HG02840 (cell line): ENCODE data around the gene STX8.
"Not testable (repeated sequence)": the region's sequence is repeated elsewhere in the genome, so short reads cannot be mapped to it uniquely, and the experiment has no call there.

ENCODE experiments used
- ATAC-seq: cut with Tn5 transposase; IDR thresholded peaks from one replicate; pipeline ENCODE4 v1.9.1; 2021; ENCODE audit warnings: mild to moderate bottlenecking, moderate library complexity, moderate number of reproducible peaks; ENCODE audit not compliant: unreplicated experiment, low FRiP score

The STX8 gene

GRCh38 chr17:9447298-9447697 lies 128.3 kb downstream of the STX8 start:
- ATAC-seq: not testable (repeated sequence)

DNA sequence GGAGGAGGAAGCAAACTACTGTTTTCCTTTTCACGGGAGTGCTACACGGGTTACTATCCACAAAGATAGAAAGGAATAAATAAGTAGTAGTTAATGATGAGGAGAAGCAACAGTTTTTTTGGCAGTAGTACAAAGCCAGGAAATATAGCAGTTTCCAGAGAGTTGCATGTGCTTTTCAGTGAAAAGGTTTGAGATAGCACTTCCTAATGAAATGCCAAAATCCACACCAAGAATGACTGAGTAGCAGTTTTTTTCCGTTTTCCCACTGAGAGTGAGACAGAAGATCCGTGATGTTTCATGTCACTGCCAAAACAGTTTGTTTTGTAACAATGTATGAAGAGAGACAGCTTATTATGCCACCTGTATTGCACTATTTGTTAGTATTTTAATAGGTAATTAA lies 129.1 kb downstream of the STX8 start:
- ATAC-seq: no peak

GRCh38 chr17:9445424-9445823 lies 130.2 kb downstream of the STX8 start:
- ATAC-seq: no peak

DNA sequence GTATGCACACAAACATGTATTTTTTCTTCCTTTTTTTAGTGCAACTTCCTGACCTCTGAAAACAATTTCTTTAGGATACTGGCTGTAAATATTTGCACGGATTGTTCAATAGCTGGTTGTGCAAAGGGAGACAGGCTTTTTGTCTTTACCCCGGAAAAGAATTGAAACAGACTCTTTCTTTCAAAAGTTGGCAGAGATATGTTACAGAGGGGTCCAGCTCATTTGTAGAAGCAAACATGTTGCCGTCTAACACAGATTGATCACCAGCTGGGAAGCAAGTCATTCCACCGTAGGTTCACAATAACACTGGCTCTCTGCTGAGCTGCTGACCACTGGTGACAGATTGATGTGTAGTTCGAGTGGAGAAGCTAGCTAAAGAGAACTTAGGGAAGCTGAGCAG lies 130.9 kb downstream of the STX8 start:
- ATAC-seq: no peak

DNA sequence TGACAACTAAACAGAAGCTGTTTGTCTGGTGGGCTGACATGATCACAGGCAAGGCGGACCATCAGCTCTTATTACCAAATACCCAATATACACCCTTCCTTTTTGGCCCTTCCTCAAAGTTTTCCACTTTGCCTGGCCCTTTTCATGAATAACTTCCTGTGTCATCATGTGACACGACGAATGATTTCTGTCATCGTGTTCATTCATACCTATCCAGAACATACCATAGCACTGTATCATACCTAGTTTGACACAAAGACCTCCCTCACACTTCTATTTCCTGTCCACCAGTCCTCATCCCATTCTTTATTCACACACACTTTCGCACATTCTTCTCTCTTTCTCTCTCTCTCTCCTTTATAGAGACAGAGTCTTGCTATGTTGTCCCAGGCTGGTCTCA lies 131.8 kb downstream of the STX8 start:
- ATAC-seq: no peak

DNA sequence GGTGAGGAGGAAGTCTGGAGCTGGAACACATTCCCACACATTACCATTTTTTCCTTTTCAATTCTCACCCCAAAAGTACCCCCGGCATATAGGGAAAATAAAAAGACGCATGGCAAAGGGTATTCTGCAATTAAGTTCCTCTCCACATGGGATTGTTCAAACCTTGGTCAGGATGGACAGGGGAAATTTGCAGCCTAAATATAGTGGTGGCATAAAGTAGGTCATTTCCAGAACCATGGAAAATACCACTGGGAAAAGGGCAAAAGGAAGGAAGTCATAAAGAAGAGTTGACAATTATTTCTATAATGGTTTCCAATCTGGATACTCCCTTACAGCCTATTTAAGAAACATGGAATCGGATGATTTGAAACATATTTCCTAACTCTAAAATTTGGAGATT lies 135.8 kb downstream of the STX8 start:
- ATAC-seq: no peak

GRCh38 chr17:9436630-9437029 lies 139.0 kb downstream of the STX8 start:
- ATAC-seq: no peak

GRCh38 chr17:9435165-9435564 lies 140.5 kb downstream of the STX8 start:
- no peak for ATAC-seq

DNA sequence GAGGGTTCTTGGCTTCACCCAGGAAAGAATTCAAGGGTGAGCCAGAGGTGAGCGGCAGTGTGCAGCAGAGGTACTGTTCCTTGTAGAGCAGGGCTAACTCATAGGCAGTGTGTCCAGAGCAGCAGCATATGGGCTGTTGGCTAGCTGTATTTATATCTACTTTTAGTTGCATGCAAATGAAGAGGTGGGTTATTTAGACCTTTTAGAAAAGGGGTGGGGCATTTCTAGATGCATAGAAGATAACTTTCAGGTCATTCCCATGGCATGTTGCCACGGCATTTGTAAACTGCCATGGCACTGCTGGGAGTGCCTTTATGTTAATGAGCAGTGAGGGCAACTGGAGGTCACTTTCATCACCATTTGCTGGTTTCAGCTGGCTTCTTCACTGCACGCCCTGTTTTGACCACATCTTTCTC lies 141.0 kb downstream of the STX8 start:
- ATAC-seq: no peak

- no peak for ATAC-seq
These were observed 142.6 kb downstream of the STX8 start for GRCh38 chr17:9432934-9433421.

- ATAC-seq: no peak
These were observed 143.3 kb downstream of the STX8 start for GRCh38 chr17:9432134-9432885.

- no peak for ATAC-seq
These were observed 144.0 kb downstream of the STX8 start for GRCh38 chr17:9431620-9432019.

DNA sequence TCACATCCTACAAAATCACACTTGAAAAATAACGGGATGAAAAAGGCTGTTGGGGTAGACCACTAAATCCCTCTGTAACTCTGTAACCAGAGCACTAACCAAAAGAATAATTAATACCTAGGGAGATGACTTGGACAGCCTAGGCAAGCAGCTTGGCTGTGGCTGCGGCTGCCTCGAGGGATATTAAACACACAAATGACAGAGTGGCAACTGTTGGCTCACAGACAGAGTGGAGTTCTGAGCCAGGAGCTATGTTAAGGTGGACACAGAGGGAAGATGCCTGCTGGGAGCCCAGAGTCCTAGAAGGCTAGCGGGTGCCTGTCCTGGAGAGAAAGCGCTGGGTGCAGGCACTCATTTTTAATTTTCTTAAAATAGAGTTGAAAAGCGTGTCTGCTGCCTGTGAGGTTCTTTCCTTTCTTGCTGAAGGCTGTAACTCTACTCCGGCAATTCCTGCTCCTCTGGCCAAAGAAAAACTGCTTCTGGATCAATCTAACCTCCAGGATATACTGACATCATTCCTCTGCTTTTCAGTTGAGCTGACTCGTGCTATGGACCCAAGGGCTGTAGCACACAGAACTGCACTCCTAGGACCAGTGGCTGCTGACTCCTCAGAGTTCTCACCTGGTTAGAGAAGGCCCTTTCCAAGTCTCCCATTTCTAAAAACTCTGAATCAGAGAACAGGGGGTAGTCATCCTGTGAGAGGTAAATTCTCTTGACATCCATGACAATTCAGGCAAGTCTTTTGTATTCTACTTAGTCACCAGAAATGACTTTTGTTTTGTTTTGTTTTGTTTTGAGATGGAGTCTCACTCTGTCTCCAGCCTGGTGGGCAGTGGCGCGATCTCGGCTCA lies 147.9 kb downstream of the STX8 start:
- ATAC-seq: no peak

DNA sequence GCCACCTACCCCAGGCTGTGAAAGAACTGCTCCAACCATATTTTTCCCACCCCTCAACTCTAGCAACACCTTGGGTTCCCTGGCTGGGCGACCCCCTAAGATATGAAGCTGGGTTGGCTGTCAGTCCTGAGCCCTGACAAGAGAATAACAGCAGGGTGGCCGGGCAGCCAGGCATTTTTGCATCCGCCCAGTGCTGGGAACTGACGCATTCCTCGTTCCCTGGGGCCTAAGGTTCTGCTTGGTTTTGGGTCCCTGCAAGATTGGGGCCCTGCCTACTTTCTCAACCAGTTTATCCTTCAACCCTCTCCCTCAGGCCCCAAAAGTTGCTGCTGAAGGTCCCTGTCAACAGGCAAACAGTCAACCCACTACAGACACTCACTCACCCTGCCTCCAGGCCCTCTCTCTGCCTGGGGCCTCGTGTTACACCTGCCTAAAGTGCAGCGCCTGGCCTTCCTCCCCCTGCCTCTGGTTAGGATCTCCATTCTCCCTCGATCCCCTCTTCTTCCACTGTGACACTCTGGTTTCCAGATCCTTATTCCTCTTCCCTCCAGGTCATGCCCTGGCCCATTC lies 151.5 kb downstream of the STX8 start:
- no peak for ATAC-seq

GRCh38 chr17:9421525-9421924 lies 154.1 kb downstream of the STX8 start:
- ATAC-seq: no peak

DNA sequence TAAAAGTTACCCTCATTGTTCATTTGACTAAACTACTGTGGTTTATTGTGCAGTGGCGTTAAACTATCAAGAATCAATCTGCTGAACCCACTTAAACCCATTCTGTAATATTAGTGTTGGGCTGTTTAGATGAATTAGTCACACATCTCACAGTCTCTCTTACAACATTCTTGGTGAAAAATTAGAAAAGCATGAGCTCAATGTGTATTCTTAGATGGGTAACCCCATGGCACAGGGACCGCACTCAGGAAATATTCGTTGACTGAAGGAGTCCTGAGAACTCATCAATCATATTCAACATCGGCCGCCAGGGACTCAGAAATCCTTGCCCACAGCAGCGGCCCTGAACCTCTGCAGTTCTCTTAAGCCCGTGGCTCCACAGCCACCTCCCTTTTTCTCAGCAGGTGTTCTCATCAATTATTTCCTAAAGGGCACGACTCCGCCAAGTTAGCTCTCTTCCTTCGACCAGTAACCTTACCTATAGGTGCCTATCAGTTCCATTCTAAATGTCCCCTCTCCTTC lies 155.6 kb downstream of the STX8 start:
- ATAC-seq: no peak

- ATAC-seq: peak; percentile 78
These were observed 161.1 kb downstream of the STX8 start for GRCh38 chr17:9414471-9414870.

DNA sequence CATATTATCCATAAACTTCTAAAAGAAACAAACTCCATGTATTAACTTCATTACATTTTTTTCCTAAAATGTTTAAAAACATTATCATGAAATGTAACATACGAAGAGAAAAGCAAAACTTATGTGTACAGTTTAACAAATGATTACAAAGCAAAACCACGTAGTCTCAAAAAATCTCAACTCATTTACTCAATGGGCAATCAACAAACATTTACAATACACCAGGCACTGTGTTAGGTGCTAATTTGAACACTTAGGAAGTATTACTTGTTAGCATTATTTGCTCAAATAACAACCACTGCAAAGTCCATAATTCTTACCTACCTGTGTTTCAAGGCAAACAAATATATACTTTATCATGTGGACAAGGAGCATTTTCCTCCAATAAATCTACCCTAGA lies 164.9 kb downstream of the STX8 start:
- ATAC-seq: no peak

DNA sequence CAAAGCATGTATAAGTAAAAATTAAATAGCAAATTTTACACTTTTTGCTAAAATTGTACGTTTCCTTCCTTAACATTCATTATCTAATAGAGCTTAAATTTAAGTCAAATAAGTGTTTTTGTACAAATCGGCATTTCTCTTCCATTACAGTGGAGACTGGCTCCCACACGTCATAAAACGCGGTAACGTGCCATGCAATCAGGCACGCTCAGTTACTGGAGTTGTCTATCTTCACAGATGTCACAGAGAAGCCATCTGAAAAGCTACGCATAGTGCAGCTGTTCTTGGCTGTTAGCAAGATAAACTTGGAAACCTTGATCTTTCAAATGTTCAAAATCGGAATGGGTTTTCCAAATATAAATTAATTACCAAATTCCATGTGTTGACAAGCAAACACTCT lies 165.3 kb downstream of the STX8 start:
- no peak for ATAC-seq

DNA sequence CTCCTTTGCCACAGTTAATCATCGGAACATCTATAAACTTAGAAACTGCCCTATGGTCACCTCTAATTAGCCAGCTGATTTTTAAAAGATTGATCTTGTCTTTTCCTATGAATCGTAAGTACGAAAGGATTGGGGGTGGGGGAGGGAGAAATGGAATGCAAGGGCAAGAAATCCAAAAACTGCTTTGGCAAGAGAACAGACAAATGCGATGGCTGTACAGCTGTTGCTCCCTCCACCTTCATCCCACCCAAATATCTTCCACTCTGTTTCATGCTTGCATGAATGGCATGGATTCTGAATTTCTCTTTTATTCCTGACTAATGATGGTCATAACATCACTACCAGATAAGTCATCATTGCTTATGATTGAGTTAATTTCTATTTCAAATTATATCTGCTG lies 165.7 kb downstream of the STX8 start:
- no peak for ATAC-seq
